PFSK-1 (cell line): ENCODE results near the gene MIPEP.

Experiments used
- POLR2AphosphoS5 ChIP-seq: IDR thresholded peaks from 2 replicates; pipeline ENCODE4 v1.6.1; 2012; ENCODE audit warnings: low read depth, mild to moderate bottlenecking, control low read depth, low read length, moderate library complexity
- TAF1 ChIP-seq: IDR thresholded peaks from 2 replicates; pipeline ENCODE4 v1.6.1; 2012; ENCODE audit warnings: low read length, control low read depth, borderline replicate concordance; ENCODE audit not compliant: insufficient read depth

DNA sequence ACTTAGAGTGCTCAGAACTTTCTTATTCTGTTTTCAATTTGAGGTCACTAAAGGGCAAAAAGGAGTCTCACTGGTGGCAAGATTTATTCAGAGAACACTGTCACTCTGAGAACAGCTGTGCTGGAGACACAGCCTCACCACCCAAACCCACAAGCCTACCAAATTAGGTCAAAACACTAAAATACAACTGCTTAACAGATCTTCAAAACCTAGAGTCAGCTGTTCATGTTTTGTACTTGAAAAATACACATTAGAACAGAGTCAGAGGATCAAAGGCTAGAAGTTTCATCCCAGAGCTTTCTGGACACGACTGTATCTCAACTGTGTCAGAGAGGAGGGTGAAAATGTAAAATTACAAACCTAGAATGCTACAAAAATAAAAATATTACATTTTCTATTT, 89.3 kb downstream of the MIPEP start:
- TF ChIP-seq POLR2AphosphoS5 (no peak), TAF1 (no peak)
